Esophagus muscularis mucosa (tissue), 3 donors: Measurements from ENCODE around the gene NRXN3.

ENCODE experiments used
- POLR2A ChIP-seq: fragments of 450-650 bp; IDR thresholded peaks from one replicate; pipeline ENCODE4 v1.6.1; 2017; ENCODE audit warnings: antibody characterized with exemption, moderate library complexity, mild to moderate bottlenecking, low read depth
- POLR2AphosphoS5 ChIP-seq, 2 donors: sonication (generic); formaldehyde crosslinking; IDR thresholded peaks; one replicate each; pipeline ENCODE4 v1.6.1; 2017; ENCODE audit warnings: antibody characterized with exemption in 2 of 2
- TF ChIP-seq, protein P1 (sequence below), 3 experiments: fragments of 200-600 bp in 2 of 3; fragments of 450-650 bp in 1 of 3; sonication (generic) in 2 of 3; IDR thresholded peaks; one replicate each; pipeline ENCODE4 v1.5.1; 2017 to 2019; ENCODE audit warnings: antibody characterized with exemption in 3 of 3, mild to moderate bottlenecking in 2 of 3, moderate library complexity in 1 of 3

DNA sequence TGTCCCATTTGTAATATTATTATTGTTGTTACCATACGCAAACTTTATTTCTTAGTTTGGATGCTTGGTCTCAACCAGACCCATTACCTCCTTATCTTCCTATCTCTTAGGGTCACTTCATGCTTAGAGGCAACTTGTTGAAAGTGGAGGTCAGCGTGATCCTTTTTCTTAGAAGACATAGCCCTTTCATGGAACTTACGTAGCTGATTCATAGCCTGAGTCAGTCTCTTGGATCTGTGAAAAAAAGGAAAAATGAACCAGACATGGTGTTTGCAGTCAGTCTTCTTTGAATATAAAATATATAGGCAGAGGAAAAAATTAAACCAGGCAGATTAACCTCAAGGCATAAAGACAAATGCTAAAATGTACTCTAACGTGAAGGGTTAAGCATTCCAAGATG, 1427.4 kb downstream of the NRXN3 start:
- TF ChIP-seq, protein P1, sequence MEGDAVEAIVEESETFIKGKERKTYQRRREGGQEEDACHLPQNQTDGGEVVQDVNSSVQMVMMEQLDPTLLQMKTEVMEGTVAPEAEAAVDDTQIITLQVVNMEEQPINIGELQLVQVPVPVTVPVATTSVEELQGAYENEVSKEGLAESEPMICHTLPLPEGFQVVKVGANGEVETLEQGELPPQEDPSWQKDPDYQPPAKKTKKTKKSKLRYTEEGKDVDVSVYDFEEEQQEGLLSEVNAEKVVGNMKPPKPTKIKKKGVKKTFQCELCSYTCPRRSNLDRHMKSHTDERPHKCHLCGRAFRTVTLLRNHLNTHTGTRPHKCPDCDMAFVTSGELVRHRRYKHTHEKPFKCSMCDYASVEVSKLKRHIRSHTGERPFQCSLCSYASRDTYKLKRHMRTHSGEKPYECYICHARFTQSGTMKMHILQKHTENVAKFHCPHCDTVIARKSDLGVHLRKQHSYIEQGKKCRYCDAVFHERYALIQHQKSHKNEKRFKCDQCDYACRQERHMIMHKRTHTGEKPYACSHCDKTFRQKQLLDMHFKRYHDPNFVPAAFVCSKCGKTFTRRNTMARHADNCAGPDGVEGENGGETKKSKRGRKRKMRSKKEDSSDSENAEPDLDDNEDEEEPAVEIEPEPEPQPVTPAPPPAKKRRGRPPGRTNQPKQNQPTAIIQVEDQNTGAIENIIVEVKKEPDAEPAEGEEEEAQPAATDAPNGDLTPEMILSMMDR (IDR thresholded peaks at IDR 0.05), result no peak
- no peak for TF ChIP-seq POLR2AphosphoS5 (IDR thresholded peaks at IDR 0.05)
- TF ChIP-seq POLR2A, result no peak
